Ovary (tissue), 1 donor: Measurements from ENCODE around the gene NDOR1.

Source experiments
- EP300 ChIP-seq: sonication (generic); formaldehyde crosslinking; IDR thresholded peaks from one replicate; pipeline ENCODE4 v1.6.1; 2017; ENCODE audit warnings: antibody characterized with exemption
- POLR2A ChIP-seq: fragments of 450-650 bp; IDR thresholded peaks from one replicate; pipeline ENCODE4 v1.6.1; 2017; ENCODE audit warnings: antibody characterized with exemption, mild to moderate bottlenecking, moderate library complexity

- TF ChIP-seq POLR2A, result no peak
- no peak for TF ChIP-seq EP300
These were observed 23.7 kb downstream of the NDOR1 start for GRCh38 chr9:137228968-137229896.
